Calu3 (cell line): ENCODE measurements around the gene CACNA2D2. TPM values are rescaled to one million over a fixed set of nuclear protein-coding genes. Genes with fewer than 3 reads are reported as not detected.

Source experiments
- BruUV-seq: library from RNA; stranded (reverse); fragments of 400-500 nt; replicated peaks from 2 replicates; lab custom pipeline; 2021; lab: Mats Ljungman, UMichigan
- CTCF ChIA-PET: fragments of 300-600 bp; sonication (Branson Sonifier 250); formaldehyde crosslinking; loops from one replicate; lab custom pipeline; 2022; ENCODE audit warnings: antibody characterized with exemption; lab: Charles Lee
- DNase-seq: peaks from one replicate; pipeline ENCODE4 v3.0.0; 2022
- H3K27ac Mint-ChIP-seq: one replicate; pipeline ENCODE4 v1.8.0; 2022; ENCODE audit warnings: mixed read lengths; ENCODE audit not compliant: unreplicated experiment
- H3K27me3 Mint-ChIP-seq: one replicate; pipeline ENCODE4 v1.8.0; 2022; ENCODE audit warnings: mixed read lengths; ENCODE audit not compliant: unreplicated experiment
- H3K36me3 Mint-ChIP-seq: one replicate; pipeline ENCODE4 v1.8.0; 2022; ENCODE audit warnings: mild to moderate bottlenecking, moderate library complexity, mixed read lengths; ENCODE audit not compliant: insufficient read depth, unreplicated experiment
- H3K4me1 Mint-ChIP-seq: one replicate; pipeline ENCODE4 v1.8.0; 2022; ENCODE audit warnings: mild to moderate bottlenecking, low read depth, mixed read lengths; ENCODE audit not compliant: unreplicated experiment
- H3K4me3 Mint-ChIP-seq: one replicate; pipeline ENCODE4 v1.8.0; 2022; ENCODE audit warnings: mild to moderate bottlenecking, low read depth, moderate library complexity, mixed read lengths; ENCODE audit not compliant: unreplicated experiment
- H3K9me3 Mint-ChIP-seq: one replicate; pipeline ENCODE4 v1.8.0; 2022; ENCODE audit warnings: low read depth, mixed read lengths; ENCODE audit not compliant: unreplicated experiment
- intact Hi-C: fragments of 100-400 bp; cut with micrococcal nuclease; formaldehyde crosslinking; loops from one replicate; pipeline ENCODE4 v1.10.0; 2022; ENCODE audit not compliant: unreplicated experiment
- total RNA-seq: library from RNA; stranded (reverse); gene quantifications from 2 replicates; pipeline ENCODE4 v1.2.3, GENCODE V29; 2022
- TF ChIP-seq, protein P1 (sequence below): fragments of 200-600 bp; IDR thresholded peaks from one replicate; pipeline ENCODE4 v1.8.0; 2022; ENCODE audit warnings: antibody characterized with exemption; ENCODE audit not compliant: unreplicated experiment

Gene CACNA2D2
- total RNA-seq, 1 experiment from 2014 or later = 0.12 TPM

- Mint-ChIP-seq H3K4me3 (no peak overlapping the region), H3K27ac (no peak overlapping the region), H3K9me3 (no peaks in the 10 kb centered on the region), H3K36me3 (no peaks in the 10 kb centered on the region), H3K27me3 (peaks cover 96% of the 10 kb centered on the region), H3K4me1 (no peaks in the 10 kb centered on the region)
- no peak for DNase-seq
- BruUV-seq = no TSS peak
- TF ChIP-seq, protein P1, sequence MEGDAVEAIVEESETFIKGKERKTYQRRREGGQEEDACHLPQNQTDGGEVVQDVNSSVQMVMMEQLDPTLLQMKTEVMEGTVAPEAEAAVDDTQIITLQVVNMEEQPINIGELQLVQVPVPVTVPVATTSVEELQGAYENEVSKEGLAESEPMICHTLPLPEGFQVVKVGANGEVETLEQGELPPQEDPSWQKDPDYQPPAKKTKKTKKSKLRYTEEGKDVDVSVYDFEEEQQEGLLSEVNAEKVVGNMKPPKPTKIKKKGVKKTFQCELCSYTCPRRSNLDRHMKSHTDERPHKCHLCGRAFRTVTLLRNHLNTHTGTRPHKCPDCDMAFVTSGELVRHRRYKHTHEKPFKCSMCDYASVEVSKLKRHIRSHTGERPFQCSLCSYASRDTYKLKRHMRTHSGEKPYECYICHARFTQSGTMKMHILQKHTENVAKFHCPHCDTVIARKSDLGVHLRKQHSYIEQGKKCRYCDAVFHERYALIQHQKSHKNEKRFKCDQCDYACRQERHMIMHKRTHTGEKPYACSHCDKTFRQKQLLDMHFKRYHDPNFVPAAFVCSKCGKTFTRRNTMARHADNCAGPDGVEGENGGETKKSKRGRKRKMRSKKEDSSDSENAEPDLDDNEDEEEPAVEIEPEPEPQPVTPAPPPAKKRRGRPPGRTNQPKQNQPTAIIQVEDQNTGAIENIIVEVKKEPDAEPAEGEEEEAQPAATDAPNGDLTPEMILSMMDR = no peak
- CTCF ChIA-PET = no interaction called here
- intact Hi-C loops = no loop called here
Measured at GRCh38 chr3:50520849-50521248, 17.4 kb upstream of the CACNA2D2 start.

DNA sequence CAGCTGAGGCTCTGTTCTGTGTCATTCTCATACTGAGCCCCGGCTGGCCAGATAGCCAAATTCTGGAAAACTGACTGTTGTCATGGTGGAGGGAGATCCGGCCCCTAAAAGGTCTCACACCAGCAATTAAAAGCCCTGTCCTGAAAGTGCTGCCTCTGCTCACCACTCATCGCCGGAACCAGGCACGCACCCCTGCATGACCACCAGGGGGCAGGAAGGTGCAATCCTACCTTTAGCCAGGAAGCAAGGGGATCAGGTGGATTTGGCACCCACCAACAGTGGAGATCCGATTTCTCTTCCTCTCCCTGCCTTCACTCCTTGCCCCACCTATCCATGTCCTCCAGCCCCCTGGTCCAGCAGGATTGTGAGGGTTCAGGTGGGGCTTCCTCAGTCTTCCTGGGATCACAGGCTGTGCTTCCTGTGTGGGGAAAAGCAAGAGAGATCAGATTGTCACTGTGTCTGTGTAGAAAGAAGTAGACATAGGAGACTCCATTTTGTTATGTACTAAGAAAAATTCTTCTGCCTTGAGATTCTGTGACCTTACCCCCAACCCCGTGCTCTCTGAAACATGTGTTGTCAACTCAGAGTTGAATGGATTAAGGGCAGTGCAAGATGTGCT is 16.1 kb upstream of the CACNA2D2 start:
- Mint-ChIP-seq H3K36me3 (no peaks in the 10 kb centered on the region), H3K4me3 (no peak overlapping the region), H3K4me1 (no peaks in the 10 kb centered on the region), H3K9me3 (no peaks in the 10 kb centered on the region), H3K27ac (no peak overlapping the region), H3K27me3 (peaks cover 100% of the 10 kb centered on the region)
- TF ChIP-seq, protein P1 = peak; percentile 83
- intact Hi-C loops = loop anchor here (1.0 to 2.0 kb wide), 2 partner anchors 23 to 95 kb away; no protein-coding TSS in a partner anchor
- BruUV-seq = no TSS peak
- peak; percentile 83 for DNase-seq
- CTCF ChIA-PET = no interaction called here

GRCh38 chr3:50518436-50518835 is 15.0 kb upstream of the CACNA2D2 start:
- H3K27me3 Mint-ChIP-seq = peaks cover 100% of the 10 kb centered on the region
- H3K4me3 Mint-ChIP-seq = no peak overlapping the region
- no TSS peak for BruUV-seq
- H3K36me3 Mint-ChIP-seq = no peaks in the 10 kb centered on the region
- DNase-seq = no peak
- no peaks in the 10 kb centered on the region for H3K4me1 Mint-ChIP-seq
- TF ChIP-seq, protein P1 = no peak
- intact Hi-C loops = loop anchor here (2.0 kb wide), 1 partner anchor 24 kb away; no protein-coding TSS in a partner anchor
- H3K9me3 Mint-ChIP-seq = no peaks in the 10 kb centered on the region
- CTCF ChIA-PET = interaction anchor here (0.6 to 0.7 kb wide), 2 partner anchors 24 to 97 kb away, joined by 4 read pairs; no protein-coding TSS in a partner anchor
- H3K27ac Mint-ChIP-seq = no peak overlapping the region

GRCh38 chr3:50517721-50518206 is 14.3 kb upstream of the CACNA2D2 start:
- TF ChIP-seq, protein P1 = no peak
- intact Hi-C loops = loop anchor here (2.0 kb wide), 1 partner anchor 25 kb away; no protein-coding TSS in a partner anchor
- CTCF ChIA-PET = interaction anchor here (0.6 to 1.3 kb wide), 3 partner anchors 25 to 98 kb away, joined by 4 to 5 read pairs (median 4); no protein-coding TSS in a partner anchor
- peaks cover 100% of the 10 kb centered on the region for H3K27me3 Mint-ChIP-seq
- no peaks in the 10 kb centered on the region for H3K4me1 Mint-ChIP-seq
- no peak for DNase-seq
- no peak overlapping the region for H3K4me3 Mint-ChIP-seq
- no peak overlapping the region for H3K27ac Mint-ChIP-seq
- no peaks in the 10 kb centered on the region for H3K9me3 Mint-ChIP-seq
- no peaks in the 10 kb centered on the region for H3K36me3 Mint-ChIP-seq
- BruUV-seq = no TSS peak
